Activated CD8-positive, alpha-beta memory T cell treated with anti-CD3 and anti-CD28 coated beads, Interleukin-2, amount 50 U/mL, for 1 hour (primary cell): ENCODE measurements around the gene TMEM198.

ENCODE experiments used
- DNase-seq: peaks from one replicate; pipeline ENCODE4 v3.0.0-alpha.2; 2020; ENCODE audit errors: extremely low read depth

Gene TMEM198

GRCh38 chr2:219562049-219563020, 18.5 kb downstream of the TMEM198 start:
- DNase-seq: no peak

GRCh38 chr2:219563271-219563928, 19.6 kb downstream of the TMEM198 start:
- DNase-seq: no peak

GRCh38 chr2:219565130-219566080, 21.6 kb downstream of the TMEM198 start:
- no peak for DNase-seq

- DNase-seq: no peak
Observed at GRCh38 chr2:219566640-219567039, 22.8 kb downstream of the TMEM198 start.

DNA sequence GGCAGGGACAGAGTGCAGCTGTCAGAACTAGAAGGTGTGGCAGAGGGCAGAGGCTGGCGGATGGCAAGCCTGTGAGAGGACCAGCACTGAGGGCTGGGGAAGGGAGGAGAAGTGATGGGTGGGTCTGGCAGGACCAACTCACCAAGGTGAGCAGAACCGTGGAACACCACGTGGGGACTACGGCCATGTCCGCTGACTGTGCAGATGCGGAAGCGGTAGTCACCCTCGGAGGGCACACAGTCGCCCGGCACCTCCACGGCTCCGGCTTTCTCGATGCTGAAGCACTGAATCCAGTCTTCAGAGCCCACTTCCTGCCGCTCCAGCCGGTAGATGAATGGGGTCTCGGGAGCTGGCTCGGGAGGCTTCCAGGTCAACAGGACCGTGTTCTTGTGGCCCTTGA, 23.3 kb downstream of the TMEM198 start:
- no peak for DNase-seq

- no peak for DNase-seq
Observed at GRCh38 chr2:219567791-219568361, 24.0 kb downstream of the TMEM198 start.

GRCh38 chr2:219569041-219569440, 25.2 kb downstream of the TMEM198 start:
- DNase-seq: no peak

DNA sequence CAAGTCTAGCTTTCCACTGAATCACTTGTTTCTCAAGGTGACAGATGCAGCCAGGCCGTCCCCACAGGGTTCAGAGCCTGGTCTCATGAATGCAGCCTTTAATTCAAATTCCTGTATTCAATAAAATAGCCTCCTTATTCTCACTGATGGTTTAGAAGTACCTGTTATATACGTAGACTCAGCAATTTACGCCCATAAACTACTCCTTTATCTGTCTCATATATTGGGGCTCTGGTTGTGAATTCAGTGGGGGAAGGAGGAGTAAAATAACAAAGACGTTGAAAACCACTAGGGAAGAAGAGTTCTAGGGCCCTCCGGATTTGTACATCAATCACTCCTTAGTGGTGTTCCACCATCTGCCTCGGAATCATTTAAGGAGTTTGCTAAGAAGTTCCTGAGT, 25.8 kb downstream of the TMEM198 start:
- no peak for DNase-seq

- DNase-seq: no peak
Observed at GRCh38 chr2:219570194-219570923, 26.5 kb downstream of the TMEM198 start.

DNA sequence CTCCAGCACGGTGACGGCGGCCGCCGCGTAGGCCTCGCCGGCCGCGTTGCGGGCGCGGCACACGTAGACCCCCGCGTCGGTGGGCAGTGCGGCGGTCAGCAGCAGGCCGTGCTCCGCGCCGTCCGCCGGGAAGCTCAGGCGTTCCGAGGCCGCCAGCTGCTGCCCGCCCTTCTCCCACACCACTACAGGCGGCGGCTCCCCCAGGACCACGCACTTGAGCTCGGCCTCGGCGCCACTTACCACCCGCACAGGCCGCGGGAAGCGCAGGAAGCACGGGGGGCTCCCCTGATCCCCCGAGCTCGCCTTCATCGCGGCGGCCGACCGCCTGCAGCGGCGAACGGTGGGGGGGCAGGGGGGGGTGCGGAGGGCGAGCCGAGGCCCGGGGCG, 27.1 kb downstream of the TMEM198 start:
- DNase-seq: no peak

GRCh38 chr2:219571311-219572236, 27.7 kb downstream of the TMEM198 start, which contains the start of gene OBSL1:
Gene OBSL1 (minus strand): TSS chr2:219571539. CDS start chr2:219571232, 307 bp downstream.
- DNase-seq: no peak

- DNase-seq: no peak
Observed at GRCh38 chr2:219572237-219573001, 28.6 kb downstream of the TMEM198 start, which contains the start of gene INHA. Gene INHA (plus strand): TSS chr2:219572310. CDS start chr2:219572375, 65 bp downstream.

DNA sequence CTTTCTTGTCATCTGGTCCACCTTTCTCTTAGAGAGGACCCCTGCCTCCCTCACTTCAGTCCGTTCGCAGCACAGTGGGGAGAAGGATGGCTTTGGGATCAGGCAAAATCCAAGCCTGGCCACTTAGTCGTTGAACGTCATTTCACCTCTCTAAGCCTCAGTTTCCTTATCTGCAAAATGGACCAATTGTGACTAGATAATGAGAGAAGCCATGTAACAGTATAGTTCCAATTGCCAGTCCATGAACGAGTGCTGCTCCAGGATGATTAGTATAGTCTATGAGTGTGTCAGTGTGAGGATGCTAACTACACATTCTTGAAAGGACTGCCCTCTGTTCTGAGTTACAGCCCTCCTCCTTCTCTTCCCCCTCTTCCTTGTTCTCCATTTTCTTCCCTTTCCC, 29.3 kb downstream of the TMEM198 start:
- DNase-seq: no peak

GRCh38 chr2:219574484-219575311, 30.9 kb downstream of the TMEM198 start:
- no peak for DNase-seq

DNA sequence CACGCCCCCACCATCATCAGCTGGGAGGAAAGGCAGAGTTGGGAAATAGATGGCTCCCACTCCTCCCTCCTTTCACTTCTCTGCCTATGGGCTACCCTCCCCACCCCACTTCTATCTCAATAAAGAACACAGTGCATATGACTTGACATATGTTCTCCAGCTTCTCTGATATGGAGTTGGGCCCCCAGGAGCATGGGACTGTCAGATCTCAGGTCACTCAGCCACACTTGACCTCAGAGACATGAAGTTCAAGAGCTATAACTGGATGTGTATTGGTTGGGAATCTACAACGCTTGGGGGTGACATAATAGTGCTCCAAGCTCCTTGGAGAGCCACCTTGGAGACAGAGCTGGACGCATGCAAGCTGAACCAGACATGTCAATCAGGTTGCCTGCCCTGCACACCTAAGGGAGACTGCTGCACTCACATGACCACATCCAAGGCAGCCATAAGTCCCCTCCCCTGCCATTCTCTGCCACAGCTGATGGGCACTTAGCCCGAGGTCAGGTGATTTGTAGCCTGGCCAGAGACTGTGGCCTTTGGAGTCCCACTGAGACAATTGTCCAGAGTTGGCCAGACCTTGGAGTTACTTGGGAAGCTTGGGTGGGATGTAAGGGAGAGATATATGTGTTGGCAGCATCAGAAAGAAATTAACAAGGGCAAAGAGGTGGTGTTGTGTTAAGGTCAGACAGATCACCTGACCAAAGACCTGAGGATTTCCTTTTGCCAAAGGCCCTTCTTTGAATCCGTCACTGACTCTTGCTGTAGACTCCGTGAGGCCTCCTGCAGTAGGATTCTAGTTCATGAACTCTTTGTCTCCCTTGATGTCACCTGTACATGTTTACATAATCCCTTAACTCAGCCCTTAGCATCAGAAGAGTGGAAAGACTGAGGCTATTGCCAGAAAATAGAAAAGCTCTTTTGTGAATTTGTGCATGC, 32.0 kb downstream of the TMEM198 start:
- no peak for DNase-seq

- no peak for DNase-seq
Observed at GRCh38 chr2:219576505-219577388, 32.9 kb downstream of the TMEM198 start.
